Tibial artery (tissue), 4 donors: ENCODE results near the gene ADCK1.
A peak's percentile ranks its signal among the peaks of the same experiment; 100 is the strongest.

ENCODE experiments used
- DNase-seq, 2 donors: peaks; one replicate each; pipeline ENCODE4 v3.0.0-alpha.2; 2019
- H3K27ac ChIP-seq, 2 donors: fragments of 200-600 bp; sonication (generic) in 1 of 2; 1 replicate in 1 of 2; 2 replicates in 1 of 2; pipeline ENCODE4 v1.5.1; 2018 to 2019; ENCODE audit warnings: mild to moderate bottlenecking in 1 of 2
- H3K27me3 ChIP-seq, 2 donors: fragments of 200-600 bp; sonication (generic) in 1 of 2; one replicate each; pipeline versions ENCODE4 v1.5.1 to v1.6.0; 2016 to 2019
- H3K36me3 ChIP-seq, 3 donors: fragments of 200-600 bp; sonication (generic) in 2 of 3; one replicate each; pipeline ENCODE4 v1.5.1; 2016 to 2019; ENCODE audit warnings: mild to moderate bottlenecking in 2 of 3
- H3K4me1 ChIP-seq, 4 donors: fragments of 200-600 bp; sonication (generic) in 2 of 4; 1 replicate in 3 of 4; 2 replicates in 1 of 4; pipeline ENCODE4 v1.5.1; 2016 to 2019
- H3K4me3 ChIP-seq, 2 donors: fragments of 200-600 bp; sonication (generic) in 1 of 2; 1 replicate in 1 of 2; 2 replicates in 1 of 2; pipeline ENCODE4 v1.5.1; 2018 to 2019; ENCODE audit warnings: mild to moderate bottlenecking in 2 of 2
- H3K9me3 ChIP-seq, 3 donors: fragments of 200-600 bp; sonication (generic) in 1 of 3; one replicate each; pipeline ENCODE4 v1.5.1; 2016 to 2019
- intact Hi-C: fragments of 100-400 bp; cut with DNase I; formaldehyde crosslinking; loops from one replicate; pipeline ENCODE4 v1.15.0; 2023; ENCODE audit warnings: low total_unique reads
- TF ChIP-seq, protein P1 (sequence below), 2 experiments: fragments of 200-600 bp in 1 of 2; fragments of 450-650 bp in 1 of 2; IDR thresholded peaks; one replicate each; pipeline ENCODE4 v1.5.1; 2017 to 2019; ENCODE audit warnings: antibody characterized with exemption in 2 of 2, mild to moderate bottlenecking in 1 of 2, moderate library complexity in 1 of 2

Gene ADCK1

DNA sequence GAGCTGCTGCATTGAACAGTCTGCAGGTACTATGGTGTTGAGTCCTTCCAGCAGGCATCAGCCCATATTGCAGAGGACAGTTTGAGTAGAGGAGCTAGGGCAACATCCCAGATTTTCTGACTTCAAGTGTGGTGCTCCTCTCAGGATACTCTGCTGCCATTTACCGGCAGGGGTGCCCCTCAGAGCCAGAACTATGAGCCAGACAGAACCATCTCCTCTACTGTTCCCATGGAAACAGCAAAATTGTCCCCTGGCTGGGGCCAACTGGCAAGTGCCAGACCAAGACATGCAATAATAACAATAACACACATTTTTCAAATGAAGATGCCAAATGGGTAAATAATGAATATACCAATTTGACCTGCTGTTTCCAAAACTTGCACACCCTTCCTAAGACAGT, 102.9 kb downstream of the ADCK1 start:
- TF ChIP-seq, protein P1, sequence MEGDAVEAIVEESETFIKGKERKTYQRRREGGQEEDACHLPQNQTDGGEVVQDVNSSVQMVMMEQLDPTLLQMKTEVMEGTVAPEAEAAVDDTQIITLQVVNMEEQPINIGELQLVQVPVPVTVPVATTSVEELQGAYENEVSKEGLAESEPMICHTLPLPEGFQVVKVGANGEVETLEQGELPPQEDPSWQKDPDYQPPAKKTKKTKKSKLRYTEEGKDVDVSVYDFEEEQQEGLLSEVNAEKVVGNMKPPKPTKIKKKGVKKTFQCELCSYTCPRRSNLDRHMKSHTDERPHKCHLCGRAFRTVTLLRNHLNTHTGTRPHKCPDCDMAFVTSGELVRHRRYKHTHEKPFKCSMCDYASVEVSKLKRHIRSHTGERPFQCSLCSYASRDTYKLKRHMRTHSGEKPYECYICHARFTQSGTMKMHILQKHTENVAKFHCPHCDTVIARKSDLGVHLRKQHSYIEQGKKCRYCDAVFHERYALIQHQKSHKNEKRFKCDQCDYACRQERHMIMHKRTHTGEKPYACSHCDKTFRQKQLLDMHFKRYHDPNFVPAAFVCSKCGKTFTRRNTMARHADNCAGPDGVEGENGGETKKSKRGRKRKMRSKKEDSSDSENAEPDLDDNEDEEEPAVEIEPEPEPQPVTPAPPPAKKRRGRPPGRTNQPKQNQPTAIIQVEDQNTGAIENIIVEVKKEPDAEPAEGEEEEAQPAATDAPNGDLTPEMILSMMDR (IDR thresholded peaks at IDR 0.05): no peak
- no peaks in the 10 kb centered on the region for H3K4me1 ChIP-seq
- H3K27me3 ChIP-seq: no peaks in the 10 kb centered on the region
- no peak overlapping the region for H3K4me3 ChIP-seq
- intact Hi-C loops: no loop called here
- peaks cover 0 to 16% (median 7%) of the 10 kb centered on the region in 3 donors for H3K36me3 ChIP-seq
- no peaks in the 10 kb centered on the region for H3K9me3 ChIP-seq
- no peak overlapping the region for H3K27ac ChIP-seq
- DNase-seq: no peak

DNA sequence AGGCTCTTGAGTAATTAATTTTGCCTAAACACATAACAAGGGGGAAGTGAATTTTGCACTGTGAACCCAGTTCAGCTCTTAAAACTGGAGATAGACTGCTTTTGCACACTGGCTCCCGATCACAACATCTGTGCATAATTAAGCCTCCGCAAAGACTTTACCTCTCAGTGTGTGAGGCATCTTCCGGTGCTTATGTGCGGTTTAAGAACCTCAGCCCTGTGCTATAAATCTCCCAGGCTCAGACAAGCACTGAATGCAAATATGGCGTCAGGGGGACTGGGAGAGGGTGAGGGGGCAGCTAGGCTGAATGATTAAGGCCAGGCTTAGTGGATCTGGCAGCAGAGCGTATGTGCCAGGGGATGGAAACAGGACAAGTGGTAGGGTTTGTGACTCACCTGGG, 103.3 kb downstream of the ADCK1 start:
- peaks cover 0 to 20% (median 7%) of the 10 kb centered on the region in 3 donors for H3K36me3 ChIP-seq
- no peaks in the 10 kb centered on the region for H3K27me3 ChIP-seq
- intact Hi-C loops: no loop called here
- no peaks in the 10 kb centered on the region for H3K9me3 ChIP-seq
- DNase-seq: no peak
- H3K4me1 ChIP-seq: no peaks in the 10 kb centered on the region
- no peak overlapping the region for H3K4me3 ChIP-seq
- H3K27ac ChIP-seq: no peak overlapping the region
- TF ChIP-seq, protein P1 (IDR thresholded peaks at IDR 0.05): no peak

DNA sequence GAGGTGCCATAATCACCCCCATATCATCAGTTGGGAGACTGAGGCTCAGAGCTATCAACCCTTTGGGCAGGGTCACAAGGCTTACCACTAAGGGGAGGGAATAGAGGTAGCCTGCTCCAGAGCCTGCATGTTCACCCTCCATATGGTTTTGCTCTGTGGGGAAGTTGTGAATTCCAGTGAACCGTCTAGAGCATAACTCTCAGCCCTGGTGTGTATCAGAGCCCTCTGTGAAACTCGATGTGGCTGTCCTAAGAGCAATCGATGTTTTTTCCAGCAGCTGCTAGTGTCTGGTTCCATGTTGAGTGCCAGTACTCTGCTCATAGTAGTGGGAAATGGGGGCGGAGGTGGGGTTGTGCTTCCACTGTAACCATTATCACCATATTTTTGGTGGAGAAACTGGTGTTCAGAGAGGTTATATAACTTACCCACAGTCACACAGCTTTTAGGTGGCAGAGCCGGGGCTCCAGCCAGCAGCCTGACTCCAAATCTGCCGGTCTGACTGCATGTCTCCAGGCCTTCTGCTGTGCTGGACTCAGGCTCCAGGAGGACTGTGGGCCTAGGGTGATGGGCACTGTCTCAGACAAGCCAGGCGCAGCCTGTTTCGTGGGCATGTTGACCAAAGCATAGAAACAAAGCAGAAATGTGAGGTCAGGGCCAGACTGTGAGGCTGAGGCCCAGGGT, 104.2 kb downstream of the ADCK1 start:
- H3K9me3 ChIP-seq: no peaks in the 10 kb centered on the region
- no peaks in the 10 kb centered on the region for H3K4me1 ChIP-seq
- peaks cover 0 to 19% (median 4%) of the 10 kb centered on the region in 3 donors for H3K36me3 ChIP-seq
- H3K27ac ChIP-seq: no peak overlapping the region
- no peak overlapping the region for H3K4me3 ChIP-seq
- intact Hi-C loops: no loop called here
- no peaks in the 10 kb centered on the region for H3K27me3 ChIP-seq
- TF ChIP-seq, protein P1 (IDR thresholded peaks at IDR 0.05): no peak
- no peak for DNase-seq

DNA sequence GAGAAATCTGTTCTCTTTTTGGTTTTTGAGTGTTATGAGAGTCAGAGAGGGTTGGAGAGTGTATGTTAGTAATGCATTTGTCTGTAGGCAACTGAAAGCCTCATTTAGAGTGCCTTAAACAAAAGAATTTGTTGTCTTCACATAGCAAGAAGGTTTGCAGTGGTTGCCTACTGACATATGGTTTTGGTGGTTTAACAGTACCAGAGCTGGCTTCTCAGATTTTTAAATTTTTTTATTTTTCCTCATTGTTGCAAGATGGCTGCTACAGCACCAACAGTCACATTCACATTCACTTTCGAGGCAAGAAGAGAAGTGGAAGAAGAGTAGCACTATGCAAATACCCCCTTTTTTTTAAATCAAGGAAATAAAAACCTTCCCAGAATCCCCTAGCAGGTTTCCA, 106.5 kb downstream of the ADCK1 start:
- no peak for DNase-seq
- intact Hi-C loops: no loop called here
- Histone ChIP-seq H3K4me1 (no peaks in the 10 kb centered on the region), H3K36me3 (peaks cover 0 to 15% (median 0%) of the 10 kb centered on the region in 3 donors), H3K4me3 (no peak overlapping the region), H3K9me3 (no peaks in the 10 kb centered on the region), H3K27ac (no peak overlapping the region), H3K27me3 (no peaks in the 10 kb centered on the region)
- TF ChIP-seq, protein P1 (IDR thresholded peaks at IDR 0.05): no peak

DNA sequence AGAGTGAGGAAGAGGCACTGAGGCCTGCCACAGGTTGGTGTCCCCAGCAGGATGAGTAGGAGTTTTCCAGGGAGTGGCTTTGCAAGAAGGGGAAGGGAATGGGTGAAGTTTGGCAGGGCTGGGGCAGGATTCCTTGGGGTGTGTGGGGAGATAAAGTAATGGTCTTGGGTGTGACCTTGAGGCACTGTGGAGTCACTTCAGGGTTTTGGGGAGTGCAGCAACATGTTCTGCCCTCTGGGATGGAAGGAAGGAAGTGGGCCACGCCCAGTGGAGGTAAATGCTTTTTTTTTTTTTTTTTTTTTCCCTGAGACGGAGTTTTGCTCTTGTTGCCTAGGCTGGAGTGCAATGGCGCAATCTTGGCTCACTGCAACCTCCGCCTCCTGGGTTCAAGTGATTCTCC, 108.9 kb downstream of the ADCK1 start:
- TF ChIP-seq, protein P1 (IDR thresholded peaks at IDR 0.05): no peak
- Histone ChIP-seq H3K27me3 (no peaks in the 10 kb centered on the region), H3K36me3 (peaks cover 0 to 8% (median 0%) of the 10 kb centered on the region in 3 donors), H3K9me3 (no peaks in the 10 kb centered on the region), H3K4me1 (no peaks in the 10 kb centered on the region), H3K4me3 (no peak overlapping the region), H3K27ac (no peak overlapping the region)
- intact Hi-C loops: no loop called here
- DNase-seq: peak in 1 of 2 donors; percentile 11
